HCT116 (cell line): Measurements from ENCODE around the gene ELP5. TPM values are rescaled to one million over a fixed set of nuclear protein-coding genes. Genes with fewer than 3 reads are reported as not detected.
A peak's percentile ranks its signal among the peaks of the same experiment; 100 is the strongest.

Experiments used
- ATAC-seq: fragments of 200-7000 bp; cut with Tn5 transposase; 2 replicates; pipeline ENCODE4 v1.9.1; 2020; ENCODE audit warnings: mild to moderate bottlenecking, moderate library complexity
- BruUV-seq: library from RNA; stranded (reverse); fragments of 400-500 nt; replicated peaks from 2 replicates; lab custom pipeline; 2021; lab: Mats Ljungman, UMichigan
- CTCF ChIA-PET: fragments of 300-600 bp; sonication (Branson Sonifier 250); formaldehyde crosslinking; loops from one replicate; lab custom pipeline; 2021; ENCODE audit warnings: antibody characterized with exemption; lab: Charles Lee
- POLR2A ChIA-PET: fragments of 300-600, 350-600 bp; sonication (Branson Sonifier 250); formaldehyde crosslinking; loops from one replicate; lab custom pipeline; 2021; ENCODE audit warnings: antibody characterized with exemption; lab: Charles Lee
- RAD21 ChIA-PET, 2 experiments: fragments of 300-600 bp; sonication (Branson Sonifier 250); formaldehyde crosslinking; loops; one replicate each; lab custom pipeline; 2023; ENCODE audit warnings: low total read pairs in 2 of 2; ENCODE audit not compliant: uncharacterized antibody in 2 of 2, unreplicated experiment in 2 of 2, low non-redundant PET in 1 of 2; lab: Charles Lee
- DNase-seq: peaks from one replicate; pipeline ENCODE4 v3.0.0-alpha.2; 2010; ENCODE audit warnings: low read depth, low spot score
- H2AFZ ChIP-seq: fragments of 200-600 bp; shearing (Covaris generic), sonication (generic); 2 replicates; pipeline ENCODE4 v1.6.1; 2017; ENCODE audit warnings: low read depth, mixed run types, mixed read lengths, antibody characterized with exemption, low read length; ENCODE audit not compliant: poor library complexity, severe bottlenecking
- H3K27ac ChIP-seq: 2 replicates; pipeline ENCODE4 v1.5.1; 2012; ENCODE audit warnings: low read depth, low read length
- H3K27me3 ChIP-seq: fragments of 200-600 bp; sonication (generic); 2 replicates; pipeline ENCODE4 v1.6.1; 2016; ENCODE audit warnings: mixed run types, low read length, mixed read lengths; ENCODE audit not compliant: insufficient read depth
- H3K36me3 ChIP-seq, 2 experiments: fragments of 200-500 bp in 1 of 2; fragments of 200-600 bp in 1 of 2; sonication (Bioruptor generic) in 1 of 2; sonication (generic) in 1 of 2; 2 replicates each; pipeline versions ENCODE4 v1.5.1 to v1.6.1; 2014 to 2016; ENCODE audit warnings: low read length in 2 of 2, inconsistent platforms in 1 of 2, mixed read lengths in 1 of 2, mixed run types in 1 of 2; ENCODE audit not compliant: insufficient read depth in 2 of 2, control insufficient read depth in 1 of 2
- H3K4me1 ChIP-seq, 2 experiments: fragments of 200-600 bp in 1 of 2; sonication (generic) in 1 of 2; 2 replicates each; pipeline versions ENCODE4 v1.5.1 to v1.6.1; 2012 to 2017; ENCODE audit warnings: low read length in 2 of 2, inconsistent platforms in 1 of 2, mild to moderate bottlenecking in 1 of 2, mixed read lengths in 1 of 2, mixed run types in 1 of 2, moderate library complexity in 1 of 2; ENCODE audit not compliant: insufficient read depth in 2 of 2, control insufficient read depth in 1 of 2
- H3K4me2 ChIP-seq: fragments of 200-600 bp; sonication (generic); 2 replicates; pipeline ENCODE4 v1.6.1; 2017; ENCODE audit warnings: mixed run types, low read length, mixed read lengths
- H3K4me3 ChIP-seq, 2 experiments: fragments of 200-600 bp in 1 of 2; sonication (generic) in 1 of 2; replicated peaks in 1 of 2; 2 replicates each; pipeline ENCODE4 v1.5.1; 2011 to 2016; ENCODE audit warnings: low read length in 2 of 2, control low read depth in 1 of 2, low read depth in 1 of 2, mild to moderate bottlenecking in 1 of 2, mixed read lengths in 1 of 2, mixed run types in 1 of 2
- H3K79me2 ChIP-seq: fragments of 200-600 bp; sonication (generic); 2 replicates; pipeline ENCODE4 v1.6.1; 2017; ENCODE audit warnings: mild to moderate bottlenecking, mixed run types, low read length, moderate library complexity, mixed read lengths; ENCODE audit not compliant: insufficient read depth
- H3K9ac ChIP-seq: fragments of 200-600 bp; sonication (generic); 2 replicates; pipeline ENCODE4 v1.6.1; 2016; ENCODE audit warnings: low read length, mixed read lengths
- H3K9me2 ChIP-seq: fragments of 200-600 bp; sonication (generic), shearing (Covaris generic); 2 replicates; pipeline ENCODE4 v1.6.1; 2017; ENCODE audit warnings: mixed run types, mild to moderate bottlenecking, moderate library complexity; ENCODE audit not compliant: insufficient read depth
- H3K9me3 ChIP-seq, 2 experiments: fragments of 200-500 bp in 1 of 2; fragments of 200-600 bp in 1 of 2; sonication (Bioruptor generic) in 1 of 2; sonication (generic) in 1 of 2; 2 replicates each; pipeline ENCODE4 v1.6.1; 2014 to 2017; ENCODE audit warnings: low read length in 2 of 2, mixed read lengths in 2 of 2, inconsistent platforms in 1 of 2, low read depth in 1 of 2, mild to moderate bottlenecking in 1 of 2, mixed run types in 1 of 2, moderate library complexity in 1 of 2; ENCODE audit not compliant: control insufficient read depth in 1 of 2, insufficient read depth in 1 of 2
- H4K20me1 ChIP-seq: fragments of 200-600 bp; sonication (generic), shearing (Covaris generic); 2 replicates; pipeline ENCODE4 v1.6.1; 2017; ENCODE audit warnings: mixed run types, mild to moderate bottlenecking, moderate library complexity; ENCODE audit not compliant: insufficient read depth
- CBX3 ChIP-seq: IDR thresholded peaks from 2 replicates; pipeline ENCODE4 v1.6.1; 2012; ENCODE audit warnings: low read depth
- EGR1 ChIP-seq: IDR thresholded peaks from 2 replicates; pipeline ENCODE4 v1.6.1; 2012; ENCODE audit warnings: low read depth
- POLR2AphosphoS5 ChIP-seq: IDR thresholded peaks from 2 replicates; pipeline ENCODE4 v1.6.1; 2011; ENCODE audit warnings: mild to moderate bottlenecking, low read depth, low read length, moderate library complexity
- SP1 ChIP-seq: IDR thresholded peaks from 2 replicates; pipeline ENCODE4 v1.6.1; 2012; ENCODE audit warnings: low read depth
- TCF7L2 ChIP-seq: IDR thresholded peaks from 2 replicates; pipeline ENCODE4 v1.7.0; 2011; ENCODE audit warnings: borderline replicate concordance, inconsistent platforms; ENCODE audit not compliant: insufficient read depth, insufficient read length; ENCODE audit errors: extremely low read depth
- ZFX ChIP-seq: fragments of 450-650 bp; IDR thresholded peaks from 2 replicates; pipeline ENCODE4 v1.6.1; 2017
- intact Hi-C: fragments of 100-400 bp; cut with micrococcal nuclease; formaldehyde crosslinking; loops from 2 replicates; pipeline ENCODE4 v1.10.0; 2022
- total RNA-seq: library from RNA; stranded (reverse); gene quantifications from one replicate; pipeline ENCODE4 v1.2.1, GENCODE V29; 2021; ENCODE audit not compliant: unreplicated experiment
- TF ChIP-seq, protein P1 (sequence below): IDR thresholded peaks from 2 replicates; pipeline ENCODE4 v1.6.1; 2012

ELP5 gene
- total RNA-seq, 1 experiment from 2014 or later: 81.7 TPM

GRCh38 chr17:7281074-7281952, 29.3 kb downstream of the ELP5 start, which contains the start of gene SLC2A4:
TSS of gene SLC2A4 (plus strand) at chr17:7281718. CDS start at chr17:7281935, 217 bp downstream.
- TSS peak; percentile 52 for BruUV-seq
- peak within 1 kb of the TSS; percentile 93 for H3K9ac ChIP-seq
- RAD21 ChIA-PET: interaction anchor here (0.7 to 1.5 kb wide), 4 partner anchors 15 to 156 kb away, joined by 3 to 17 read pairs (median 8); no protein-coding TSS in a partner anchor
- peak within 1 kb of the TSS; percentile 73 for H3K27ac ChIP-seq
- ATAC-seq: peak; percentile 81
- H3K4me2 ChIP-seq: peak within 1 kb of the TSS; percentile 98
- peak within 1 kb of the TSS; percentile 50 to 65 for H3K4me3 ChIP-seq
- no peaks in the 10 kb centered on the region for H4K20me1 ChIP-seq
- peak within 1 kb of the TSS; percentile 76 for H2AFZ ChIP-seq
- no peaks in the 10 kb centered on the region for H3K36me3 ChIP-seq
- H3K9me2 ChIP-seq: no peaks in the 10 kb centered on the region
- H3K79me2 ChIP-seq: no peaks in the 10 kb centered on the region
- intact Hi-C loops: loop anchor here (2.0 kb wide), 1 partner anchor 19 kb away; the partner anchor contains the start of gene CLDN7
- TF ChIP-seq TCF7L2: peak; percentile 93
- no peak for TF ChIP-seq CBX3
- TF ChIP-seq, protein P1, sequence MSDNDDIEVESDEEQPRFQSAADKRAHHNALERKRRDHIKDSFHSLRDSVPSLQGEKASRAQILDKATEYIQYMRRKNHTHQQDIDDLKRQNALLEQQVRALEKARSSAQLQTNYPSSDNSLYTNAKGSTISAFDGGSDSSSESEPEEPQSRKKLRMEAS: peak; percentile 96
- TF ChIP-seq ZFX: no peak
- TF ChIP-seq POLR2AphosphoS5: 0 out of 2 replicates have a peak, but pooled peaks have one; percentile 22
- peak; percentile 85 for TF ChIP-seq EGR1
- TF ChIP-seq SP1: peak; percentile 67
- DNase-seq: peak; percentile 95
- POLR2A ChIA-PET: interaction anchor here (0.7 to 1.8 kb wide), 10 partner anchors 15 to 298 kb away, joined by 3 to 8 read pairs (median 4); partner anchors contain the start of genes CD68, NEURL4 and TMEM102
- no peaks in the 10 kb centered on the region for H3K27me3 ChIP-seq
- CTCF ChIA-PET: interaction anchor here (0.6 to 2.0 kb wide), 14 partner anchors 11 to 279 kb away, joined by 3 to 38 read pairs (median 4); partner anchors contain the start of gene NEURL4
- peaks cover 13 to 34% of the 10 kb centered on the region in 2 experiments for H3K4me1 ChIP-seq
- H3K9me3 ChIP-seq: no peaks in the 10 kb centered on the region
